ENCODE data around the gene HRH2. TPM values are rescaled to one million over a fixed set of nuclear protein-coding genes. Genes with fewer than 3 reads are reported as not detected.

Gene HRH2
- polyA plus RNA-seq, 3 donors, result 0.69 to 7.0 (median 4.7) TPM

DNA sequence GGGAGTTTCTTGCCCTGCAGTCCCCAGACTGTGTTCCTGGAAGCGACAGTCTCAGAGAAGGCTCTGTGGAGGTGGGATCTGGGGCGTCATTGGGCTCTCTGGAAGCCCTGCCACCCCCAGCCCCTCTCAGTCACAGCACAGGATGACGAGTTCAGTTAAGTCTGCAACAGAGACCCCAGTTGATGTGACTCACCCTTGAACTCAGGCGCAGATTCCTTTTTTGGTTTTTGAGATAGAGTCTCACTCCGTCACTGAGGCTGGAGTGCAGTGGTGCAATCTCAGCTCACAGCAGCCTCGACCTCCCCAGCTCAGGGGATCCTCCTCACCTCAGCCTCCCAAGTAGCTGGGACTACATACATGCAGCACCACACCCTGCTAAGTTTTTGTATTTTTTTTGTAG, 8.3 kb downstream of the HRH2 start:
- WGBS, 3 donors, result 78 to 91% (median 81%) methylated on average over 6 of the region's 6 CpGs
- no peak overlapping the region for H3K27ac ChIP-seq (ENCODE audit: low read depth, low read length)

DNA sequence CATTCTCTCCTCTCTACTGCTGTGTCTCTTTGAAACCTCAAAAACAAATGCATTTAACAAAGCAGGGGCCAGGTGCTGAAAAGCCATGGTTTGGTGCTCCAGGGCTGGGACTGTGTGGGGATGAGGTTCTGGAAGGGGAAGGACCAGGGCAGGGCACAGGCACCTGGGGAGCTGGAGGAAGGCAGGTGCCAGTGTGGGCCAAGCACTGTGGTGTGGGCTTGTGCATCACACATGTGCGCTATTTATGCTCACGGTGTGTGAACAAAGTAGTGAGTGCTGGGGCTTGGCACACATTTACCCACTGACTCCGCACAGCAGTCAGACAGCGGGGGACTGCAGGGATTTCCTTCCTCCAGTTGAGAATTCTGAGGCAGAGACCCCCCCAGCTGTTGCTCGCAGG, 10.1 kb downstream of the HRH2 start:
- no peak overlapping the region for H3K27ac ChIP-seq (ENCODE audit: low read depth, low read length)
- WGBS, 3 donors, result 75 to 80% (median 78%) methylated on average over 5 of the region's 5 CpGs

- no peak overlapping the region for H3K27ac ChIP-seq (ENCODE audit: low read depth, low read length)
- WGBS, 3 donors, result 72 to 88% (median 76%) methylated on average over 3 of the region's 3 CpGs
Measured at GRCh38 chr5:175670372-175670771, 12.5 kb downstream of the HRH2 start.

- H3K27ac ChIP-seq (ENCODE audit: low read depth, low read length), result no peak overlapping the region
- 13 to 17% (median 17%) methylated on average over 4 of the region's 4 CpGs for WGBS, 3 donors
Measured at GRCh38 chr5:175671013-175671412, 13.1 kb downstream of the HRH2 start.

- WGBS, 3 donors, result 58 to 84% (median 67%) methylated on average over 12 of the region's 12 CpGs
- no peak overlapping the region for H3K27ac ChIP-seq (ENCODE audit: low read depth, low read length)
Measured at GRCh38 chr5:175672976-175673648, 15.2 kb downstream of the HRH2 start.

DNA sequence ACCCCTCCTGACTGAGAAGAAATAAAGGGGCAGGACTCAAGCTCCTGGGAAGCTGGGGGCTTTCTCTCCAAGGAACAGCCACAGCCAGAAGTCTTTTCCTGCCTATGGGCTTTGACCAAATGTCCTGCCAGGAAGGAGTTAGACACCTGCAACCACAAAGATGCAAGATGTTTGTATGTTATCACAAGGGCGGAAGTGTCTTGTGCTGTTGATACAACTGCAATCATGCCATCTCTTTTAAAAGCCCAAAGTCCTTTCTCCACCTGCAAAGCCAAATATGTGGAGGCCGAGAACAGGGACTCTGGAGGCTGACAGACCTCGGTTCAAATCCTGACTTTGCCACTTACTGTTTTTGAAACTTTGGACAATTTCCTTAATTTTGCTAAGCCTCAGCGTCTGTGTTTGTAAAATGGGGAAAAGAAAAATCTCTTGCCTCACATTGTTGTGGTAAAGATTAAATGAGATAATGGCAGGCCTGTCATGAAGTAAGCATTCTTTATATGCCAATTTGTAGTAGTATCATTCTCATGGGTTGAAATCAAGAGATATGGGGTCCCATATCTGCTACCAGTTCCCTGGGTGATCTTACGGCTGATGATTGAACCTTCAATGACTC, 17.0 kb downstream of the HRH2 start:
- WGBS, 3 donors, result 60 to 84% (median 73%) methylated on average over 5 of the region's 5 CpGs
- H3K27ac ChIP-seq (ENCODE audit: low read depth, low read length), result no peak overlapping the region

- H3K27ac ChIP-seq (ENCODE audit: low read depth, low read length), result no peak overlapping the region
- WGBS, 3 donors, result 74 to 85% (median 83%) methylated on average over 10 of the region's 10 CpGs
Measured at GRCh38 chr5:175675873-175676272, 18.0 kb downstream of the HRH2 start.

GRCh38 chr5:175677571-175677970, 19.7 kb downstream of the HRH2 start:
- 60 to 82% (median 60%) methylated on average over 13 of the region's 13 CpGs for WGBS, 3 donors
- H3K27ac ChIP-seq (ENCODE audit: low read depth, low read length), result no peak overlapping the region

- WGBS, 3 donors, result 84 to 91% (median 85%) methylated on average over 10 of the region's 10 CpGs
- no peak overlapping the region for H3K27ac ChIP-seq (ENCODE audit: low read depth, low read length)
Measured at GRCh38 chr5:175678074-175678473, 20.2 kb downstream of the HRH2 start.

GRCh38 chr5:175679411-175679810, 21.5 kb downstream of the HRH2 start:
- no peak overlapping the region for H3K27ac ChIP-seq (ENCODE audit: low read depth, low read length)
- WGBS, 3 donors, result 43 to 89% (median 85%) methylated on average over 3 of the region's 3 CpGs

DNA sequence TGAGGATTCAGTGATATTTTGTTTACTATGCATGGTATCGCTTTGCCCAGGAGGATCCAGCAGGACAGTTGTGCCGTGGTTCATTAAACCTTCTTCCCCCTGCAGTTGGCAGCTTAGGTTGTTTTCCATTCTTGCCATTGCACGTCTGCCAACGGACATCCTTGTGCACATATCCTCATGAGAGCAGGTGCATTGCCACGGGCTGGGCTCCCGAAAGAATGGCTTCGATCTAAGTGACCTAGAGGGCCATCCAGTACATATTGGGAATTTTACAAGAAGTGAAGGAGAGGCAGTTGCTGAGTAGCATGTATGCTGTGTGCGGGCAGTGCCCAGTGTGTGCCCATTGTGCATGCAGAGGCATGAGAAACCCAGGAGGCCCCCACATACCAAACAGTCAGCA, 22.1 kb downstream of the HRH2 start:
- 59 to 86% (median 83%) methylated on average over 8 of the region's 8 CpGs for WGBS, 3 donors
- no peak overlapping the region for H3K27ac ChIP-seq (ENCODE audit: low read depth, low read length)

DNA sequence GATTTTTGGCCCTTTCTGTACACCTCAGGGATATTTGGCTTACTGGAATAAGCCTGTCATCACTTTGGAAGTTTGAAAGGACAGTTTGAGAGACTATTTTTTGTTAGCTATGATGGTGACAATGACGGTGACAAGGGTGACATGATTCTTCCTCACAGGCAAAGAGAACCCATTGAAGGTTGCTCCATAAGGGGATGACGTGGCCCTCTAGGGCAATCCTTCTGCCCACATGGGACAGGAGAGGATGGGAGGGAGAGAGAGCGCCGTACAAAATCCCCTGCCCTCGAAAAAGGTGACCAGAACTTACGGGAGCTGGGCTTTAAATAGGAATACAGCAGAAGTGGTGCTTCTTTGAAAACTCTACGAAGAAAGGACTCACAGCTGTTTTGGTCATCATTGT, 22.6 kb downstream of the HRH2 start:
- H3K27ac ChIP-seq (ENCODE audit: low read depth, low read length), result no peak overlapping the region
- WGBS, 3 donors, result 78 to 84% (median 82%) methylated on average over 7 of the region's 7 CpGs

GRCh38 chr5:175681045-175681967, 23.4 kb downstream of the HRH2 start:
- WGBS, 3 donors, result 54 to 64% (median 62%) methylated on average over 21 of the region's 21 CpGs
- H3K27ac ChIP-seq (ENCODE audit: low read depth, low read length), result no peak overlapping the region

DNA sequence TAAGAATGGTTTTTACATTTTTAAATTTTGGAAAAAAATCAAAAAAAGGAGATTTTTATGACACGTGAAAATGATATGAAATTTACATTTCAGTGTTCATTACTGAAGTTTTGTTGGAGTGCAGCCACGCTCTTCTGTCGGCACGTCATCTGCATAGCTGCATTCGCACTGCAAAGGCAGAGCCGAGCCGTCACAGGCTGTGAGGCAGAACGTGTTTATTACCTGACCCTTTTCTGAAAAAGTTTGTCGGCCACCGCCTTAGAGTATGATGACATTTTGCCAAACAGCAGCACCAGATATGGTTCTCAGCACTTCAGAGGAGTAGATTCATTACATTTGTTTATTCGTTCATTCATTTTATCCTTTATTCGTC, 24.1 kb downstream of the HRH2 start:
- 57 to 78% (median 60%) methylated on average over 12 of the region's 12 CpGs for WGBS, 3 donors
- H3K27ac ChIP-seq (ENCODE audit: low read depth, low read length), result no peak overlapping the region

- WGBS, 3 donors, result 87 to 96% (median 93%) methylated on average over 8 of the region's 8 CpGs
- no peak overlapping the region for H3K27ac ChIP-seq (ENCODE audit: low read depth, low read length)
Measured at GRCh38 chr5:175682664-175683063, 24.8 kb downstream of the HRH2 start.

DNA sequence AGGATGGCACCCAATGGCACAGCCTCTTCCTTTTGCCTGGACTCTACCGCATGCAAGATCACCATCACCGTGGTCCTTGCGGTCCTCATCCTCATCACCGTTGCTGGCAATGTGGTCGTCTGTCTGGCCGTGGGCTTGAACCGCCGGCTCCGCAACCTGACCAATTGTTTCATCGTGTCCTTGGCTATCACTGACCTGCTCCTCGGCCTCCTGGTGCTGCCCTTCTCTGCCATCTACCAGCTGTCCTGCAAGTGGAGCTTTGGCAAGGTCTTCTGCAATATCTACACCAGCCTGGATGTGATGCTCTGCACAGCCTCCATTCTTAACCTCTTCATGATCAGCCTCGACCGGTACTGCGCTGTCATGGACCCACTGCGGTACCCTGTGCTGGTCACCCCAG, 25.4 kb downstream of the HRH2 start:
- 97 to 99% (median 98%) methylated on average over 15 of the region's 15 CpGs for WGBS, 3 donors
- H3K27ac ChIP-seq (ENCODE audit: low read depth, low read length), result no peak overlapping the region

GRCh38 chr5:175683921-175684320, 26.1 kb downstream of the HRH2 start:
- no peak overlapping the region for H3K27ac ChIP-seq (ENCODE audit: low read depth, low read length)
- WGBS, 3 donors, result 93 to 96% (median 93%) methylated on average over 13 of the region's 13 CpGs

GRCh38 chr5:175684931-175685330, 27.1 kb downstream of the HRH2 start:
- no peak overlapping the region for H3K27ac ChIP-seq (ENCODE audit: low read depth, low read length)
- 83 to 93% (median 86%) methylated on average over 5 of the region's 5 CpGs for WGBS, 3 donors

- WGBS, 3 donors, result 87 to 92% (median 89%) methylated on average over 12 of the region's 12 CpGs
Measured at GRCh38 chr5:175685701-175686350, 28.0 kb downstream of the HRH2 start.

More at GRCh38 chr5:175685701-175686350, 28.0 kb downstream of the HRH2 start:
- no peak overlapping the region for H3K27ac ChIP-seq (ENCODE audit: low read depth, low read length)
